Glomerular visceral epithelial cell (primary cell): ENCODE data around the gene VAMP5.

Source experiments
- DNase-seq: peaks from one replicate; pipeline ENCODE4 v3.0.0-alpha.2; 2016; ENCODE audit errors: extremely low spot score

Gene VAMP5

DNA sequence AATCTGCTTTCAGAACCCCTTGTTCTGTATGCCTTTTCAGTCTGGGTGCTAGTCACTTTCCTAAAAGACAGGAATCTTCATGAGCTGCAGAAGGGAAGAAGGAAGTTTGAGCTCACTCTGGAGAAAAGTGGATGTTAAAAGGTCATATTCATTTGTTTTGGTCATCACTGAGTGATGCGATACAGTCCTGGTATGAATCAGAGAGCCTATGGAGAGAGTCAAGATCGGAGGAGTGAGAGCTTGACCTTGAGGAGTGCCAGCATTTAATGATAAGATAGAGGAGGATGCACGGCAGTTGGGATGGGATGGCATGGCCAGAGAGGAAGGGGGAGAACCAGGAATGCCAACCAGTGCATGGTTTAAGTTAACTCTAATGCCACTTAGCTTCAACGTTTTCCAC, 51.4 kb downstream of the VAMP5 start:
- no peak for DNase-seq

DNA sequence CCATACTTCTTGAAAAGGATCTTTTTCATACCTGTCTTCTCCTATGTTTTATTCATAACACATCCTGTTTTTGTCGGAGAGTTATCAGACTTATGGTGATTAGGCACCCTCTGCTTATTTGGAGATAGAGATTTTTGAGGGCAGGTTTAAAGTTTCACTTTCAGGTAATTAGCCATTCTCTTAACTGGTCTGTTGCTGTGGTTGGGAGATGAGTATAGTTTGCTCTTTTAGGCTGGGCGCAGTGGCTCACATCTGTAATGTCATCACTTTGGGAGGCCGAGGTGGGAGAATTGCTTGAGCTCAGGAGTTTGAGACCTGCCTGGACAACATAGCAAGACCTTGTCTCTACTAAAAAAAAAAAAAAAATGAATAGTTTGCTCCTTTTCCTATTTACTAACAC, 58.5 kb downstream of the VAMP5 start:
- no peak for DNase-seq
